GM12874 (cell line): ENCODE measurements around the gene KMT2B.

Experiments
- CTCF ChIP-seq: IDR thresholded peaks from 2 replicates; pipeline ENCODE4 v1.5.1; 2011; ENCODE audit warnings: low read depth, mild to moderate bottlenecking, control low read depth, low read length, moderate library complexity; ENCODE audit not compliant: insufficient read depth

KMT2B gene

GRCh38 chr19:35723671-35724070 is 5.9 kb downstream of the KMT2B start:
- TF ChIP-seq CTCF = no peak

DNA sequence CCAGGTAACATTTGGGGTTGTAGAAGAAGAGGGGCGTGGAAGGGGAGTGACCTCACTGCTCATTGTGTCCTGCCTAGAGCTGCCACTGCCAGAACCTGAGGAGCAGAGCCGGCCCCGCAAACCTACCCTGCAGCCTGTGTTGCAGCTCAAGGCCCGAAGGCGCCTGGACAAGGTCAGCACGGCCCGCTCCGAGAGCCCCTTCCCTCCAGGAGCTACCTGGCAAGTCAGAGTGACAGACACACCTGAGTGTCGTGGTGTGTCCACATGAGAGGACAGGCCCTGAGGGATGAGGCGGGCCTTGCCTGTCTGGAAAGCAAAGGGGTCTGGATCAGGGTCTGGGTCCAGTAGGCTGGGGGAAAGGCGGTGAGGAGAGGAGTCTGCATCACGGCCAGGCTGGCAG is 6.8 kb downstream of the KMT2B start:
- no peak for TF ChIP-seq CTCF

- no peak for TF ChIP-seq CTCF
Observed at GRCh38 chr19:35725216-35725861, 7.5 kb downstream of the KMT2B start.

DNA sequence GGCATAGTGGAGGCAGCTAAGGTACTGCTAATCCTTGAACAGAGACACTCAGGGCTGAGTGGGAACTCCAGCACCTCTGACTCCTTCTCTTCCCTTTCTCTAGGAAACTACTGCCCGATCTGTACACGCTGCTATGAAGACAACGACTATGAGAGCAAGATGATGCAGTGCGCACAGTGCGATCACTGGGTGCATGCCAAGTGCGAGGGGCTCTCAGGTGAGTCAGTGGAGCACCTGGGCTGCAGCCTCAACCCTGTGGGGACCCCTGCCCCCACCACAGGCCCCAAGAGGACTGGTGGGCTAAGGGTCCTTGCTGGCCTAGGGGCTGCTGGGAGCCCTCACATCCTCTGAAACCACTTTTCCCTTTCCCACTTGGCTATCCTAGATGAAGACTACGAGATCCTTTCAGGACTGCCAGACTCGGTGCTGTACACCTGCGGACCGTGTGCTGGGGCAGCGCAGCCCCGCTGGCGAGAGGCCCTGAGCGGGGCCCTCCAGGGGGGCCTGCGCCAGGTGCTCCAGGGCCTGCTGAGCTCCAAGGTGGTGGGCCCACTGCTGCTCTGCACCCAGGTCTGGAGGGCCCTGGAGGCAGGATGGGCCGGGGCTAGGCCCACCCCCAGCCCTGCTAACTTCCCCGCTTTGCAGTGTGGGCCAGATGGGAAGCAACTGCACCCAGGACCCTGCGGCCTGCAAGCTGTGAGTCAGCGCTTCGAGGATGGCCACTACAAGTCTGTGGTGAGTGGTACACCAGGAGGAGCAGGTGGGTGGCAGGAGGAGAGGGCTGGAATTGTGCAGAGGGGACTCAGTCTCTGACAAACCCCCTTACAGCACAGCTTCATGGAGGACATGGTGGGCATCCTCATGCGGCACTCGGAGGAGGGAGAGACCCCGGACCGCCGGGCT is 9.5 kb downstream of the KMT2B start:
- TF ChIP-seq CTCF = no peak

- TF ChIP-seq CTCF = no peak
Observed at GRCh38 chr19:35727956-35728706, 10.3 kb downstream of the KMT2B start.

- no peak for TF ChIP-seq CTCF
Observed at GRCh38 chr19:35729021-35729420, 11.2 kb downstream of the KMT2B start.

DNA sequence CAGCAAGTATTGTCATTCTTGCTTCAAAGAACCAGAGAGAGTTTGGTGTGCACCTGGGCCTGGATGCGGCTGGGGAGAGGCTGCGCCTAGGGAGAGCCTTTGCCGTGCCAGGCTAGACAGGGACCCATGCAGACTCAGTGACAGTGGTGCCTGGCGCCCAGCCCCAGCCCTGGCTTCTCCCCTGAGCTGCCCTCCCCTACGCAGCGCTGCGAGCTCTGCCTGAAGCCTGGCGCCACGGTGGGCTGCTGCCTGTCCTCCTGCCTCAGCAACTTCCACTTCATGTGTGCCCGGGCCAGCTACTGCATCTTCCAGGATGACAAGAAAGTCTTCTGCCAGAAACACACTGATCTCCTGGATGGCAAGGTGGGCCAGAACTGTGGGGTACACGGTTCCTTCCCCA is 12.0 kb downstream of the KMT2B start:
- TF ChIP-seq CTCF = no peak
